HG03097 (cell line): ENCODE results near the gene TBC1D10B.
A peak's percentile ranks its signal among the peaks of the same experiment; 100 is the strongest.
"Not testable (repeated sequence)": the region's sequence is repeated elsewhere in the genome, so short reads cannot be mapped to it uniquely, and the experiment has no call there.

ENCODE experiments used
- ATAC-seq: cut with Tn5 transposase; IDR thresholded peaks from one replicate; pipeline ENCODE4 v1.9.1; 2021; ENCODE audit not compliant: unreplicated experiment, low FRiP score

Gene TBC1D10B

GRCh38 chr16:30397776-30398660, 27.7 kb upstream of the TBC1D10B start:
- ATAC-seq = no peak

- no peak for ATAC-seq
Observed at GRCh38 chr16:30397056-30397455, 26.8 kb upstream of the TBC1D10B start.

- not testable (repeated sequence) for ATAC-seq
Observed at GRCh38 chr16:30396627-30397026, 26.3 kb upstream of the TBC1D10B start.

- no peak for ATAC-seq
Observed at GRCh38 chr16:30395992-30396585, 25.8 kb upstream of the TBC1D10B start.

GRCh38 chr16:30395155-30395991, 25.1 kb upstream of the TBC1D10B start, which contains the start of gene ZNF48:
ZNF48 (plus strand) TSS chr16:30395420; CDS start chr16:30395795, 375 bp downstream.
- ATAC-seq = peak; percentile 45

GRCh38 chr16:30394592-30395154, 24.4 kb upstream of the TBC1D10B start:
- ATAC-seq = no peak

GRCh38 chr16:30383521-30383920, 13.2 kb upstream of the TBC1D10B start:
- ATAC-seq = no peak

DNA sequence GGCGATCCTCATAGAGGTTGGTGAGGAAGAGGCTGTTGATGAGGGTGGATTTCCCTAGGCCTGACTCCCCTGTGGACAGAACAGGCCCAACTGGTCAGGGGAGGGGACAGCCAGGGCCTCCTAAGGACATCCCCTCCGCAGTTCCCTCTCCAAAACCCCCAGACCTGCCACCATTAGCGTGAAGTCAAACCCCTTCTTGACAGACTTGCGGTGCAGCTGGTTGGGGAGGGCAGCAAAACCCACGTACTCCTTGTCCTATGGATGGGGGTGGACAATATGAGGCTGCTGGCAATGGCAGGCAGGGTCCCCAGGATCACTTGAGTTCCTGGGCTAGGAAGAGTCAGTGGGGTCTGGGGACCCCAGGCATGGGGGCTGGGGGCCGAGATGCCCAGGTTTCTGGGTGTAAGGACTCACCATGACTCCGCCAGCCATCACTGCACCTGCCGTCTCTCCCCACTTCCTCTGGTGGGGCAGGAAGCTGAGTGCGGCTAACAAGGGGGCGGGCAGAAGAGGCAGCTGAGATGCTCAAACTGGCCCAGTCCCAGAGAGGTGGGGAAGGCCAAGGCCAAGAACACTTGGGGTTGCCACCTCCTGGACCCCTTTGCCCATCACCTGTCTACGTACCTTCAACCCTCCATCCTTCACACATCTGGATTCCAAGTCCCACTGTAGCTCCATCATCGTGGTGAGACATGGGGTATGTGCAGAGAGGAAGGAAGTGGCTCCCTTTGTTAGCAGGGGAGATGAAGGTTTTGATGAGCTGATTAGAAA, 12.0 kb upstream of the TBC1D10B start, which contains the start of gene SEPTIN1:
SEPTIN1 (minus strand) TSS at position 451 of the 771 bp plus-strand sequence; CDS start at position 432, 19 bp downstream.
- ATAC-seq = no peak

GRCh38 chr16:30381291-30382041, 11.2 kb upstream of the TBC1D10B start:
- ATAC-seq = no peak

DNA sequence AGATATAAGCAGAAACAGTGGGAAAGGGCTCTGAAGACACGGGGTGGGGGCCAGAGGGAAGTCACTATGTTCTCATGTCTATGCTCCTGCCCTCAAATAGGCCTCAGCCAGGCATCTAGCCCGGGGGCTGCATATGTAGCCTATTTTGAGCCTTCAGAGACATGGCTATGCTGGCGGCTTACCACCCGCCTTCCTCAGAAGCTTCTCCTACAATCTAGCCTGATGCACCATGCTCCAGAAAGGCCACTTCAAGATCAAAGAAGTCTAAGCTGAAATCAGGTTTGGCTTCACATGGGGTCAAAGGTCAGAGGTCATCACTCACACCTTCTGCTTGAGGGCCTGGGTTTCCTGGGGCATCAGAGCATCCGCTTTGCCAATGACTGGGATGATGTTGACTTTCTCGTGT, 10.5 kb upstream of the TBC1D10B start:
- ATAC-seq = no peak

DNA sequence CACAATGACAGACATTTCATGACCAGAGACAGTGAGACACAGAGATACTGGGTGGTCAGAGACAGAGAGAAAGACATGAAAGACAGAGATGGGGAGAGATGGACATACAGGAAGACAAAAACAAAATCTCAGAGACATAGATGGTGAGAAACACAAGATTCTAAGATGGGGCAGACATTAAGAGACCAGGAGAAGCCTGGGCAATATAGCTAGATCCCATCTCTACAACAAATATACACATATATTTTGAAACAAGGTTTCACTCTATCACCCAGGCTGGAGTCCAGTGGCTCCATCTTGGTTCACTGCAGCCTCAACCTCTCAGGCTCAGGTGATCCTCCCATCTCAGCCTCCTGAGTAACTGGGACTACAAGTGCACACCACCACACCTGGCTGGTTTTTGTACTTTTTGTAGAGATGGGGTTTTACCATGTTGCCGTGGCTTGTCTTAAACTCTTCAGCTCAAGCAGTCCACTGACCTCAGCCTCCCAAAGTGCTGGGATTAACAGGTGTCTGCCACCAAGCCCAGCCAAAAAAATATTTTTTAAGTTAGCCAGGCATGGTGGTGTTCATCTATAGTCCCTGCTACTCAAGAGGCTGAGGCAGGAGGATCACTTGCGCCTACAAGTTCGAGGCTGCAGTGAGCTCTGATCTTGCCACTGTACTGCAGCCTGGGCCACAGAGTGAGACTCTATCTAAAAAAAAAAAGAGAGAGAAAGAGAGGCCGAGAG, 9.9 kb upstream of the TBC1D10B start:
- ATAC-seq = no peak

DNA sequence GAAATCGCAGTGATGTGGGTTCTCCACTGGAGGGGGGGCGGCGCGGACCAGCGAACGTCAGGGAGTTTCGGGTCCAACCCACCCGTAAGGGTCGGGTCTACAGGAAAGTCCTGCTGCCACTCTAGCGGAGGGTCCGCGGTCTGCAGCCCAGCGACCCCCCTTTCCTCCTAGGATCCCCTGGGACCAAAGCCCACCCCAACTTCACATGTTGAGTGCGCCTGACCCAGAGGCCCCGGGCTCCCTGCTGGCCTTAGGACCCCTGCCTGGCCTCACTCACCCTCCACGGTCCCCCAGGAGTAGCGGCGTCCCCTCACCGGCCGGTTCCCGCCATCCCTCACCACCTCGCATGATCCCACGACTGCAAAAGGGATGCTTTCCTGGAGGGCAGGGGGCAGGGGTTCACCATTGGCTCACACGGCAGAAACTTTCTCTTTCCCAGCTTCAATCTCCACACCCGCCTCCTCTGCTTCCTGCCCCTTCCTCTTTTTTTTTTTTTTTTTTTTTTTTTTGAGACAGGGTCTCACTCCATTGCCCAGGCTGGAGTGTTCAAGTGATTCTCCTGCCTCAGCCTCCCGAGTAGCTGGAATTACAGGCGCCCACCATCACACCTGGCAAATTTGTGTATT, 9.0 kb upstream of the TBC1D10B start:
- ATAC-seq = no peak

DNA sequence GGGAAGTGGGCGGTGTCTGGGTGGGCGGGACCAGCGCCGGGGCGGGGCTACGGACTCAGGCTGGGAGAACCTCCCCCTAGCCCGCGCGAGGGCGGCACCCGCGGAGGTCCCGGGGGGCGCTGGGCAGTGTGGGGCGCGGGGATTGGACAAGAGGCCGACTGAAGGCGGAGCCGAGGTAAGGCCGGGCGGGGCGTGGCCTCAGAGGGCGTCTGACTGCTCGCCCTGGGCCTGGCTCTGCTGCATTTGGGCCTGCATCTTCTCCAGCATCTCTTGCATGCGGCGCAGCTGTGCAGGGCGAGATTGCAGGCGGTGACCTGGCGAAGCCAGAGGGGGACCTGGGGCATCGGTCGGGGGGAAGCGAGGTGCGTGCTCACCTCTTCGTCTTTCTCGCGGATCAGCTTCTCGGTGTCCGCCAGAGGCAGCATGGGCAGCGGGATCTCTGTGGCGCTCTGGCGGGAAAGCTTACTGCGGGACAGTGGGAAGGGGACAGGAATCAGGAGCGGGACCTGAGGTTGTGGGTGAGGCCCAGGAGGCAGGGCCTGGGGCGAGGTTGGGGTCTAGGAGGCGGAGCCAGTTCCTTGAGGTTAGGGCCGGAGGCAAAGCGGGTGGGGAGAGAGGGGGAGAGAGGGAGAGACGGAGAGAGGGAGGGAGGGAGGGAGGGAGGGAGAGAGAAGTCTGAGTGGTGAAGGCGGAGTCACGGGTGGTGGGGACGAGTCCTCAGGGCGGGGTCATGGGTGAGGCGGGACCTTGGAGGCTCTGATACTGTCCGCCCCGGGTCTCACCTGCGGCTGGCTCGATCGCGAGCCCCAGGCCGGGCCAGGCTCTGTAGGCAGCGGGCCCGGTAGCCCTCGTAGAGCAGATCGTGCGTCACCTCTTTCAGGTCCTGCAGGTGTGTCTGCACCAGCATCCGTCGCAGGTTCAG, 8.2 kb upstream of the TBC1D10B start:
- peak; percentile 75 for ATAC-seq

DNA sequence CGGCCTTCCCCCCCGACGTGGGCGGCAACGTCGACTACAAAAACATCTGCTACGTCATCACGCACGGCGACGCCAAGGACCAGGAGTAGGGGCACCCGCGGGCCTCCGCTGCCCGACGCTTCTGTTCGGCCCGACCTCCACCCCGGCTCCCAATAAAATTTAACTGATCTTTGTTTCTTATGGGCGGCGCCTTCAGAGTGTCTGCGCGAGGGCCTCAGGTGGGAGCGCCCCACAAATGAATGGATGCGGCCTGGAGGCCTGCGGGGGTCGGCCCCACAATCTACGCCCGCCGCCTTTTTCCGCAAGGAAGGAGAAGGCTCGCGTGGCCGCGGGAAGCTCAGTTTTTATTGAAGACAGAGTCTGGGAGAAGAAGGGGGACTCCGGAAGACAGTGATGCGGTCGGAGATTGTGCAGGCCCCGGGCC, 7.5 kb upstream of the TBC1D10B start:
- peak; percentile 18 for ATAC-seq

DNA sequence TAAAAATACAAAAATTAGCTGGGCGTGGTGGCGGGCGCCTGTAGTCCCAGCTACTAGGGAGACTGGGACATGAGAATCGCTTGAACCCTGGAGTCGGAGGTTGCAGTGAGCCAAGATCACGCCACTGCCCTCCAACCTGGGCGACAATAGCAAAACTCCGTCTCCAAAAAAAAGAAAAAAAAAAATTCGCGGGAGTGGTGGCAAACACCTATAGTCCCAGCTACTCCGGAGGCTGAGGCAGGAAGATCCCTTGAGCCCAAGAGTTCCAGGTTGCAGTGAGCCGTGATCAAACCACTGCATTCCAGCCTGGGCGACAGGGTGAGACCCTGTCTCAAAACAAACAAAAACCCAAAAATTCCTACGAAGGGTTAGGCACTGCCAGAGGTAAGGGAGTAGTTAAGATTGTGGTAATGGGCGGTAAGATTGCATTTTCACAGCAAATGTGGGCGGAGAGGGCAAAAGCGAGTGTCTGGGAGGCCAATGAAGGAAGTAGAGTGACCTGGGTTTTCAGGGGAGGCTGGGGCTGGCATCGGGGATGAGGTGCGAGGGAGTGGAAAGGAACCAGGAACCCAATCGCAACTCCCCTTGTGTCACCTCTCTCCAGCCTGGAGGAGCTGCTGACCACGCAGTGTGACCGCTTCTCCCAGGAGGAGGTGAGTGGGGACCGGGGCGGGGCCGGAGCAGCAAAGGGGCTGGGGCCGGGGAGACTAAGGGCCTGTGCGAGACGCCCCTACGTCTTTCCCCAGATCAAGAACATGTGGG, 6.9 kb upstream of the TBC1D10B start:
- ATAC-seq = no peak

GRCh38 chr16:30376461-30376902, 6.2 kb upstream of the TBC1D10B start:
- ATAC-seq = no peak
